Measurements from ENCODE around the gene WIPF3.
"Not testable (repeated sequence)": the region's sequence is repeated elsewhere in the genome, so short reads cannot be mapped to it uniquely, and the experiment has no call there.

WIPF3 gene

GRCh38 chr7:29957521-29958310, 151.4 kb downstream of the WIPF3 start:
- FAIRE-seq, result no peak

DNA sequence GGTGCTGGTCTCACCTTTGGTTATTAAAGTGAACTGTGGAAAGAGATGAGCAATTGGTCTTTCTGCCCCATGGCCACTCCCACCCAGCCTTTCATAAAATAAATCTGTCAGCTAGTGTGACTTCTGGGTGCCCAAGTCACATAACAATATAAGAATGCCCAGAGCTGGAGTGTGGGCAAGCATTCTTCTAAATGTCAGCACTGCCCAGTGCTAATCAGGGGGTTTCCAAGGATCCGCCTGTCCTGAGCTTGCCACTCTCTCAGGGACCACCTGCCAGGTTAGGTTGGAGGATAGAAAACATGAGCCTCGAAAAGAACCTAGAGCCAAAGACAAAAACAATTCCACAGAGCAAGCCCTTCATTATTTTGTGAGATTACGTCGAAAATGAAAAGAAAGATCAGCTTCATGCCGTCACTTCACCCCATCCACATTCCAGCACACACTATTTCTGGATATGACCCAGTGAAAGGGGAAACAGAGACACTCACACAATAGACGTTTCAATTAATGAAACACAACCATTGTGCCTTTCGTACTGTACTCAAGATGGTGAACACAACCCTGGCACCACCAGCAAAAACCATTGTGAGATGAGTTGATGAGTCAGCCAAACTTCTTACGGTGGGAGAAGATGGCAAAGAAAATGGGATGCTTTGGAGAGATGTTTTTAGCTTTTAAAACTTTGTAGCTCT, 152.5 kb downstream of the WIPF3 start:
- no peak for FAIRE-seq

DNA sequence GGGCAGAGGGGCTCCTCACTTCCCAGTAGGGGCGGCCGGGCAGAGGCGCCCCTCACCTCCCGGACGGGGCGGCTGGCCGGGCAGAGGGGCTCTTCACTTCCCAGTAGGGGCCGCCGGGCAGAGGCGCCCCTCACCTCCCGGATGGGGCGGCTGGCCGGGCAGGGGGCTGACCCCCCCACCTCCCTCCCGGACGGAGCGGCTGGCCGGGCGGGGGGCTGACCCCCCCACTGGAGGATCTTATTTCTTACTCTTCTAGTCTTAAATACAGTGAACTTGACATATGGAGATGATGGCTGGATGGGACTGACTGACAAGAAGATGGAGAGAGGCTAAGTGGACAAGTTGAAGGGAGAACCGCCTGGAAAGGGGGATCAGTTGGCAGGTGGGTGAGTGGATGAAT, 155.3 kb downstream of the WIPF3 start:
- not testable (repeated sequence) for FAIRE-seq

- no peak for FAIRE-seq
These were observed 155.7 kb downstream of the WIPF3 start for GRCh38 chr7:29962035-29962434.

DNA sequence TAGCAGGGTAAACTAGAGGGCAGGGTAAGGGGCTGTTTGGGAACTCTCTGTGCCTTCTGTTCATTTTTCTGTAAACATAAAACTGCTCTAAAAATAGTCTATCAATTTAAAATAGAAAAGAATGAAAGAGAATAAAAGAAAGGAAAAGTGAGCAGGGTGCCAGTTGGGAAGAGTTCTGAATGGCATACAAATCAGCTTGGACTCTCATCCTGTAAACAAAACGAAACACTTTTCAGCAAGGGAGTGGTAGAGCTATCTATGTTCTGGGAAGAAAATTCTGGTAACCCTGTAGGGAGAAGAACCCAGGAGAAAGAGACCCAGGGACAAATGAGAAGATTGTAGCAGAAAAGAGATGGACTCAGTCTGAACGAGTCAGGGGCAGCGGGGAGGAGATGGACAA, 158.7 kb downstream of the WIPF3 start:
- no peak for FAIRE-seq

Measured in islet of Langerhans (tissue), 1 donor.